GM19328 (cell line): Measurements from ENCODE around the gene LEFTY1.
"Not testable (repeated sequence)": the region's sequence is repeated elsewhere in the genome, so short reads cannot be mapped to it uniquely, and the experiment has no call there.

Experiments
- ATAC-seq: cut with Tn5 transposase; IDR thresholded peaks from one replicate; pipeline ENCODE4 v1.9.1; 2021; ENCODE audit warnings: mild to moderate bottlenecking, moderate library complexity; ENCODE audit not compliant: unreplicated experiment

The LEFTY1 gene

GRCh38 chr1:225850370-225850769, 38.6 kb downstream of the LEFTY1 start:
- ATAC-seq: no peak

- ATAC-seq: no peak
Observed at GRCh38 chr1:225849925-225850324, 39.0 kb downstream of the LEFTY1 start.

DNA sequence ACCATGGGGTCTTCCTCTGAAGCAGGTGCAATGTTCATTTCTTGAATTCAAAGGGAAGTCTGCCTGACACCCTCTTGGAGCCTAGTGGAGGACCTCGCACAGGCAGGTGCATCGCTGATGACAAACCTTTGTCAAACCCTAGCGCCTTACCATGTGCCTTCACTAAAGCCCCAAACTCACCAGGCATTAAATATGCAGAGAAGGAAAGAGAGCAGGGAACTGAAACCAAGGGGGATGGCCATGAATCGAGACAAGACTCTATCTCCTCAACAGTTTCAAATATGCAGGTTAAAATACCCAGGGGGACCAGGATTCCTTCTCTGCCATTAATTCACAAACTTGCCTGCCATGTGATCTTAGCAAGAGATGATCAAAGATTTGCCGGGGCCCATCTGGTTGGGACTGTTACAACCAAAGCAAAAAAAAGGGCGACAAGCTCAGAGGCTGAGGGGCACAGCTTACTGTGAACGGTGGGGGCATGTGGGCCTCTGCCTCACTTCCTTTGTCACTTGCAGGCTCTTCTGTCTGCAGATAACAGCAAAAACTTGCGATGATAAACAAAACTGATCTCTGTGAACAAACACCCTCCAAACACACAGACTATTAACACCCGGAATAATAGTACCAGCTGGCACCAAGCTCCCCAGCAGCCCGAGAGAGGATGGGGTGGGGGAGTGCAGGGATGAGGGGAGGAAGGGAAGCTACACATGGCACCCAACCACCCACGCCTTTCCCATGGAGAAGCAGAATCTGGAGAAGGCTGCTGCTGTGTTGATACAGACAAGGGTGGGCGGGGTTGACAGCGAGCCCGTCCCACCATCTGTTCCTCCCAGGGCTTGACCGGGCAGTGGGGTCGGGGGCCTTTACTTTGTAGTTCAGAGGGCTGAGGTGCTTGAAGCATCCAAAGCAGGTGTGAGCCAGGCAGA, 40.7 kb downstream of the LEFTY1 start:
- peak; percentile 61 for ATAC-seq

GRCh38 chr1:225847610-225848009, 41.3 kb downstream of the LEFTY1 start:
- ATAC-seq: no peak

GRCh38 chr1:225846331-225847310, 42.3 kb downstream of the LEFTY1 start:
- no peak for ATAC-seq

DNA sequence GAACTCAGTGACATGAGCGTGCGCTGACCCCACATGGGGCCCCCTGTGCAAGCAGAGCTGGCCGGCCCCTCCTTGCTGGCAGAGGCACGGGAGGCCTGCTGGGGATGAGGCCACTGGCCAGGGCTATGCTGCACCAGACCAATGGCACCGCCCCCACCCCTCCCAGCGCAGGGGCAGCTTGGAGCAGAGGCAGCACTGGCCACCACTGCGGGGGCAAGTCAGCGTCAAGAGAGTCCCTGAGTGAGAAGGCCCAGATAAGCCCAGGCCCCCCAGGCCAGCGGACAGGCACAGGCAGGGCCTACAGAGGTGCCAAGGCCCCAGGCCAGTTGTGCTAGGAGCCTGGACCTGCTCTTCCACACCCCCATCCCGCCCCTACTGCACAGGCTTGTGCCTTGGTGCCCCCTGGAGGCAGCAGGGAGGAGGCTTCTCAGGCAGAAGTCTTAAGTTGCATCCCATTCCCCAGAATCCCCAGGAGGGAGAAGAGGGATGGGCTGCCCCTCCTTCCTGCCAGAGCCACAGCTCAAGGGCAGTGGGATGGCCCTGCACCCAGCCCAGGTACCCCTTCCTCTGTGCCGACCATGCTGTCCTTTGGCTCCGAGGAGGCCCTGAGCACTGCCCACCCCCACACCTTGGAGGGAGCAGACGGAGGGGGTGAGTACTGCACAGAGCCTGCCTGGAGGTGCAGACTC, 43.2 kb downstream of the LEFTY1 start:
- ATAC-seq: no peak

DNA sequence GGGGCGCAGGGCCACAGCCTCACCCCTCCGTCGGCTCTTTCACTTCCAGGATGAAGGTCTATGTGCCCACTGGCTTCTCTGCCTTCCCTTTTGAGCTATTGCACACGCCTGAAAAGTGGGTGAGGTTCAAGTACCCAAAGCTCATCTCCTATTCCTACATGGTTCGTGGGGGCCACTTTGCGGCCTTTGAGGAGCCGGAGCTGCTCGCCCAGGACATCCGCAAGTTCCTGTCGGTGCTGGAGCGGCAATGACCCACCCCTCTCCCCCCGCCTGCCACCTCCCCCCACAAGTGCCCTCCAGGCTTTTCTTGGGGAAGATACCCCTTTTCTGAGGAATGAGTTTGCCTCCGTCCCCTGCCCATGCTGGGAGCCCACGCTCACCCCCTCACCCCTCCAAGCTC, 43.8 kb downstream of the LEFTY1 start:
- no peak for ATAC-seq

- ATAC-seq: no peak
Observed at GRCh38 chr1:225844236-225845061, 44.5 kb downstream of the LEFTY1 start.

DNA sequence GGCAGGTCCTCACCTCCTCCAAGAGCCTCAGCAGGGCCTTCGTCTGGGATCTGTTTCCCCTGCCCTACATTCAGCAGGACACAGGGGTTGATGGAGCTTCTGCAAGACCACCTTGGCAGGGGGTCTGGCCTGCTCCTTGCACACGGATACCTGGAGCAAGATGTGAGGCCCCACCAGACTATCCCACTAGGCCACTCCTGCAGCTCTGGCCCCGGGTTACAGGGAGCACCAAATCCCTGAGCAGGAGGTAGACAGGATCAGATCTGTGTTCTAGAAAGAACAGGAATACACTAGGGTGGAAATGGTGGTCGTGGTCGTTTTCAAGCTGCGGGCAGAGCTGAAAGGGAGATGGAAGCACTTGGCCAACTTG, 45.5 kb downstream of the LEFTY1 start:
- ATAC-seq: no peak

- ATAC-seq: no peak
Observed at GRCh38 chr1:225842788-225843425, 46.0 kb downstream of the LEFTY1 start.

DNA sequence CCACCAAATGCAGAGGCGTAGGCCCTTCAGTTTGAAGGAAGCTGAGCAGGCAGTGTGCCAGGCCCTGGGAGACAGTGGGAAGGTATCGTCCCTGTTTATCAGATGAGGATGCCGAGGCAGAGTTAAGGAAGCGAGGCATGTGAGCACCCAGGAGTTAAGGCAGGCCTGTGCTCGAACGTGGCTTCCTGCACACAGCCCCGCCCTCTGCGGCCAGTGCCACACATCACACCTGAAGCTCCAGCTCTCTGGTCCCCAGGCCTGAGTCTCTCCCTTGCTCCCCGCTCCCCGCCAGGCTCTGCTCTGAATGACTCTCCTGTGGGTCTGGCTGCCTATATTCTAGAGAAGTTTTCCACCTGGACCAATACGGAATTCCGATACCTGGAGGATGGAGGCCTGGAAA, 46.9 kb downstream of the LEFTY1 start:
- ATAC-seq: no peak

GRCh38 chr1:225840713-225841112, 48.2 kb downstream of the LEFTY1 start:
- ATAC-seq: no peak

DNA sequence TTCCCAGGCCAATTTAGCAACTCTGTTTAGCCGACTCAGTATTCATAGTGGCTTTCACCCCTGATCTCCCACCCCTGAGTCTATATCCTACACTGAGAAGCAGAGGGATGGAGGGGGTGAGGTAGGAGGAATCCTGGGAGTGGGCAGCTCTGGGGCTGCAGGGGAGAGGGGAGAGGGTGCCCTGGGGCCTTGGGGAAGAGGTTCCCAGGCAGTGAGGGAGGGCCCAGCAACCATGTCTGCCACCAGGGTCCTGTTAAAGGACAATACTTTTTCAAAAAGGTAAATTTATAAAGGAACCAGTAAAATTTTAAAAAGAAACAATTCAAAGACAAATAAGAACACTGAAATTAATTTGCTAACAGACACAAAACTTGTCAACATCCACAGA, 48.7 kb downstream of the LEFTY1 start:
- no peak for ATAC-seq

DNA sequence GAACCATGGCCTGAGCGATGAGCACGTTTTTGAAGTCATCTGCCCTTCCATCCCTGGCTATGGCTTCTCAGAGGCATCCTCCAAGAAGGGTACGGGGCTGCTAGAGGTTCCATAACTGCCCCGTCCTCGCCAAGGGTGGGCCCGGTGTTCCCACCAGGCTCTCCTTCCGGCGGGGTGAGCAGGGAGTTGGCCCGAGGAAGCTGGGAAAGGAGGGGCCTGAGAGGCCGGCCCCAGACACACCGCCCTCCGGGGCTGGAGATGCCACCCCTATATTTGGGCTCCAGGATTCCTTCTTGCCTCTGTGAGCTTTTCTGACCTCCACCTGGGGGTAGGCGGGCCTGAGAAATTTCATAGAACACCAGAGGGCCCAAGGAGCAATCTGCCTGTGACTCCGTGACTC, 50.2 kb downstream of the LEFTY1 start:
- ATAC-seq: no peak

DNA sequence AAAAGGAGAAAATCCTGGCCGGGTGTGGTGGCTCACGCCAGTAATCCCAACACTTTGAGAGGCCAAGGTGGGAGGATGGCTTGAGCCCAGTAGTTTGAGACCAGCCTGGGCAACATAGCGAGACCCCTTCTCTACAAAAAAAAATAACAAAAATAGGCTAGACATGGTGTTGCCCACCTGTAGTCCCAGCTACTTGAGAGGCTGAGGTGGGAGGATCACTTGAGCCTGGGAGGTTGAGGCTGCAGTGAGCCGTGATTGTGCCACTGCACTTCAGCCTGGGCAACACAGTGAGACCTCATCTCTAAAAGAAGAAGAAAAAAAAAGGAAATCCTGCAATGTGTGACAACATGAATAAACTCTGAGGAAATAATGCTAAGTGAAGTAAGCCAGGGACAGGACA, 52.6 kb downstream of the LEFTY1 start:
- ATAC-seq: not testable (repeated sequence)
